Left ventricle myocardium inferior (tissue), 1 donor: ENCODE data around the gene TIAM2. TPM values are rescaled to one million over a fixed set of nuclear protein-coding genes. Genes with fewer than 3 reads are reported as not detected.

ENCODE experiments used
- DNase-seq: peaks from one replicate; pipeline ENCODE4 v3.0.0-alpha.2; 2020
- H3K27ac ChIP-seq: fragments of 200-600 bp; replicated peaks from 2 replicates; pipeline ENCODE4 v1.8.0; 2021
- H3K27me3 ChIP-seq: fragments of 200-600 bp; 2 replicates; pipeline ENCODE4 v1.8.0; 2021; ENCODE audit warnings: low read depth
- H3K36me3 ChIP-seq: fragments of 200-600 bp; 2 replicates; pipeline ENCODE4 v1.8.0; 2021
- H3K4me1 ChIP-seq: fragments of 200-600 bp; 2 replicates; pipeline ENCODE4 v1.8.0; 2021
- H3K4me3 ChIP-seq: fragments of 200-600 bp; 2 replicates; pipeline ENCODE4 v1.8.0; 2021; ENCODE audit warnings: mild to moderate bottlenecking, moderate library complexity
- H3K9me3 ChIP-seq: fragments of 200-600 bp; replicated peaks from 2 replicates; pipeline ENCODE4 v1.8.0; 2021
- intact Hi-C: fragments of 100-400 bp; cut with micrococcal nuclease; formaldehyde crosslinking; loops from one replicate; pipeline ENCODE4 v1.11.0; 2022
- total RNA-seq: library from RNA; stranded (reverse); fragmentation: NEBNext Ultra II Directional; extraction: Animal tissue kit (Norgen Biotek cat#: 25700); gene quantifications from one replicate; pipeline ENCODE4 v1.2.1, GENCODE V29; 2021
- TF ChIP-seq, protein P1 (sequence below): fragments of 200-600 bp; IDR thresholded peaks from 2 replicates; pipeline ENCODE4 v1.8.0; 2021; ENCODE audit warnings: antibody characterized with exemption, mild to moderate bottlenecking, borderline replicate concordance
- donor health status: DM: no; HTN: yes; CAD: no; lungs with severe emphysema.

Gene TIAM2
- total RNA-seq, 1 donor from 2014 or later, result 12.0 TPM

DNA sequence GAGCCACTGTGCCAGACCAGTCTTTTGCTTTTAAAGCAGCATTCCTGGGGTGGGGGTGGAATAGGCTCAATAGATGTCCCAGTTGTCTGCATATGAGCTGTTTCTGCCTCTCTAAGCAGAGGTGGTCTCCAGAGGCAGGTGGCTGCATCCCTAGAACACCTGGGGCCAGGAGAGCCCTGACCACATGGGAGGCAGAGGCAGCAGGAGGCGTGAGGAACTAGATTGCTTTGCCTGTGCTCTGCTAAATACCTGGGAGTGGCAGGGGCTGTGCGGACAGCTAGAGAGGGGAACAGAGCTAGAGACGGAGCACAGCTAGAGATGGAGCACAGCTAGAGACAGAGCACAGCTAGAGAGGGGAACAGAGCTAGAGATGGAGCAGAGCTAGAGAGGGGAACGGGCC is 239.6 kb downstream of the TIAM2 start:
- TF ChIP-seq, protein P1, sequence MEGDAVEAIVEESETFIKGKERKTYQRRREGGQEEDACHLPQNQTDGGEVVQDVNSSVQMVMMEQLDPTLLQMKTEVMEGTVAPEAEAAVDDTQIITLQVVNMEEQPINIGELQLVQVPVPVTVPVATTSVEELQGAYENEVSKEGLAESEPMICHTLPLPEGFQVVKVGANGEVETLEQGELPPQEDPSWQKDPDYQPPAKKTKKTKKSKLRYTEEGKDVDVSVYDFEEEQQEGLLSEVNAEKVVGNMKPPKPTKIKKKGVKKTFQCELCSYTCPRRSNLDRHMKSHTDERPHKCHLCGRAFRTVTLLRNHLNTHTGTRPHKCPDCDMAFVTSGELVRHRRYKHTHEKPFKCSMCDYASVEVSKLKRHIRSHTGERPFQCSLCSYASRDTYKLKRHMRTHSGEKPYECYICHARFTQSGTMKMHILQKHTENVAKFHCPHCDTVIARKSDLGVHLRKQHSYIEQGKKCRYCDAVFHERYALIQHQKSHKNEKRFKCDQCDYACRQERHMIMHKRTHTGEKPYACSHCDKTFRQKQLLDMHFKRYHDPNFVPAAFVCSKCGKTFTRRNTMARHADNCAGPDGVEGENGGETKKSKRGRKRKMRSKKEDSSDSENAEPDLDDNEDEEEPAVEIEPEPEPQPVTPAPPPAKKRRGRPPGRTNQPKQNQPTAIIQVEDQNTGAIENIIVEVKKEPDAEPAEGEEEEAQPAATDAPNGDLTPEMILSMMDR, result no peak
- Histone ChIP-seq H3K4me3 (no peak overlapping the region), H3K36me3 (no peaks in the 10 kb centered on the region), H3K9me3 (no peaks in the 10 kb centered on the region), H3K27me3 (no peaks in the 10 kb centered on the region), H3K27ac (no peak overlapping the region), H3K4me1 (no peaks in the 10 kb centered on the region)
- no peak for DNase-seq
- intact Hi-C loops, result no loop called here

DNA sequence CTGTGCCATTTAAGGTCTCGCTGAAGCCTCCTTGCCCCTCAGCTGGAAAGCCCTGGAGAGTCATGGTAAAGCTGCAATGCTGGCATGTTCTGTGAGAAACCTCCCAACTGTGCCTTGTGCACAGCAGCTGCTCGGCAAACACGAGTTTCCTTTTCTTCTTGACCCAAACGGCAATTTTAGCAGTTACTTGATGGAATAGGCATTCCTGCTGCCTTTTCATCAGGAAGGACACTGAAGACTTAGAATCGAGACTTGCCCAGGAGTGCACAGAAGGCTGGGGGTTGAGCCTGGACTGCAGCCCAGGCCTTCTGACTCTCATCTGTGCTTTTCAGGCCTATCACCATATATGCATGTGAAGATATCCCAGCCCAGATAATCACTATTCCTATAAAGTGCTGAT is 240.0 kb downstream of the TIAM2 start:
- no peak for DNase-seq
- TF ChIP-seq, protein P1, result no peak
- Histone ChIP-seq H3K4me1 (no peaks in the 10 kb centered on the region), H3K9me3 (no peaks in the 10 kb centered on the region), H3K27me3 (no peaks in the 10 kb centered on the region), H3K4me3 (no peak overlapping the region), H3K36me3 (no peaks in the 10 kb centered on the region), H3K27ac (no peak overlapping the region)
- intact Hi-C loops, result no loop called here

DNA sequence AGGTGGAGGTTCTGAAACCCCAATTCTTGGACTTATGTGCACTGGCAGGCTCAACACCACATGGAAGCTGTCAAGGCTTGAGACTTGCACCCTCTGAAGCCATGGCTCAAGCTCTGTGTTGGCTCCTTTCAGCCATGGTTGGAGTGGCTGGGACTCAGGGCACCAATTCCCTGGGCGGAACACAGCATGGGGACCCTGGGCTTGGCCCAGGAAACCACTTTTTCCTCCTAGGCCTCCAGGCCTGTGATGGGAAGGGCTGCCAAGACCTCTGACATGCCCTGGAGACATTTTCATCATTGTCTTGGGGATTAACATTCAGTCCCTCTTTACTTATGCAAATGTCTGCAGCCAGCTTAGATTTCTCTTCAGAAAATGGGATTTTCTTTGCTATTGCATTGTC is 242.5 kb downstream of the TIAM2 start:
- no peak for DNase-seq
- Histone ChIP-seq H3K36me3 (no peaks in the 10 kb centered on the region), H3K27me3 (no peaks in the 10 kb centered on the region), H3K9me3 (no peaks in the 10 kb centered on the region), H3K27ac (no peak overlapping the region), H3K4me1 (no peaks in the 10 kb centered on the region), H3K4me3 (no peak overlapping the region)
- intact Hi-C loops, result no loop called here
- TF ChIP-seq, protein P1, result no peak

DNA sequence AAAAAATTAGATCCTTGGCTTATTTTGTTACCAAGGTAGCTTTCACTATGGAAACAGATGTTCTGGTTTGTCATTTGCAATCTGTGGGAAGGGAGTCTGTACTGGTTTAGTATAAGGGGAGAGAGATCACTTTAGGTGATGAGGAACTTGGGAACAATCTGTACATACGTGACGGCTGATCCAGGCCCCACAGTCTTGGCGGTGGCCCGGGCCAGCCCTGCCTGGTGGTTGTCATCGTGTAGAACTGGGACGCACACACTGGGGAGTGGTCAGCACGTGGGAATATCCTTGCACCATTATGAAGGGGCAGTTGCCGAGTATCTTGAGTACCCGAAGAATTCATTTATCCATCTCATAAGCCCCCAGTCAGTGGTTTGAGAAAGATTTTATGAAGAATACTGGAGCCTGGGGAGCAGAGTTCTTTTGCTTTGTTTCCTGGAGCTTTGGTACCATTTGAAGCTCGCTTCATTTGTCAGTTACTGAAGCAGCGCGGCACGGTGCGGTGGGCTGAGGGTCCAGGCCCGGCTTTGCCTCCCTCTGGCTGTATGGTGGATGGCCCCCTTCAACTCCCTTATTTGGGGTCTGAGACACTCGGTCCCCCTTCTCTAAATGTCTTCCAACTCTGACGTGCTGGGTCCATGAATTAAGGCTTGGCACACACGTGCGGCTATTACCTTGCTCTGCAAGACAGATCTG is 245.9 kb downstream of the TIAM2 start:
- intact Hi-C loops, result no loop called here
- Histone ChIP-seq H3K4me3 (no peak overlapping the region), H3K27ac (no peak overlapping the region), H3K36me3 (no peaks in the 10 kb centered on the region), H3K27me3 (no peaks in the 10 kb centered on the region), H3K4me1 (no peaks in the 10 kb centered on the region), H3K9me3 (no peaks in the 10 kb centered on the region)
- DNase-seq, result no peak
- TF ChIP-seq, protein P1, result no peak

DNA sequence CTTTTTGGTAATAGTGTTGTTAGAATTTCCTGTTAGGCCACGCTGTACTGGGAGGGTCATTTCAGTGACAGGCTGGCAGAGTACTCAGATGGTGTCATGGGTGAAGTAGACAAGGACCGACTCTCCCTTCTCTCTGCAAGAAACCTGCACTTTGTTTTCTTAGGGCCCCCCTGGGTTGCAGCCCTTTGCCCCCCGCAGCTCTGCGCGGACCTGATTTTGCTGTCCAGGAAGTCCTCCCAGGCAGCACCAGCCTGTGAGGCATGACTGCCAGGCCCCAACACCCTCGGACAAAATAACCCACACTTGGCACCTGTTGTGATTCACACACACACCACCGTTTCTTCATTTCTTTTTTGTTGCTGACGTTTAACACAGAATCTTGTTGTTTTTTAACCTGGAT is 246.9 kb downstream of the TIAM2 start:
- TF ChIP-seq, protein P1, result no peak
- DNase-seq, result no peak
- no peaks in the 10 kb centered on the region for H3K9me3 ChIP-seq
- H3K4me1 ChIP-seq, result no peaks in the 10 kb centered on the region
- no peaks in the 10 kb centered on the region for H3K27me3 ChIP-seq
- H3K4me3 ChIP-seq, result no peak overlapping the region
- no peak overlapping the region for H3K27ac ChIP-seq
- no peaks in the 10 kb centered on the region for H3K36me3 ChIP-seq
- intact Hi-C loops, result no loop called here
